Ectodermal cell (in vitro differentiated cells): ENCODE results near the gene GPR146. TPM values are rescaled to one million over a fixed set of nuclear protein-coding genes. Genes with fewer than 3 reads are reported as not detected.

ENCODE experiments used
- H3K27ac ChIP-seq: 2 replicates; pipeline ENCODE4 v1.7.0; 2013; ENCODE audit warnings: mild to moderate bottlenecking, low read depth, low read length; ENCODE audit not compliant: insufficient read depth, poor library complexity, severe bottlenecking
- H3K27me3 ChIP-seq: 2 replicates; pipeline ENCODE4 v1.7.0; 2013; ENCODE audit warnings: mild to moderate bottlenecking, low read length; ENCODE audit not compliant: insufficient read depth, control insufficient read depth, poor library complexity, severe bottlenecking
- H3K36me3 ChIP-seq: one replicate; pipeline ENCODE4 v1.7.0; 2013; ENCODE audit warnings: low read length; ENCODE audit not compliant: control insufficient read depth, insufficient read depth
- H3K4me1 ChIP-seq: one replicate; pipeline ENCODE4 v1.7.0; 2013; ENCODE audit warnings: low read length; ENCODE audit not compliant: control insufficient read depth, insufficient read depth
- H3K4me3 ChIP-seq: 2 replicates; pipeline ENCODE4 v1.7.0; 2013; ENCODE audit warnings: low read depth, low read length, control low read depth; ENCODE audit not compliant: insufficient read depth
- H3K9me3 ChIP-seq: 2 replicates; pipeline ENCODE4 v1.7.0; 2013; ENCODE audit warnings: mild to moderate bottlenecking, low read length, moderate library complexity; ENCODE audit not compliant: control insufficient read depth
- WGBS, 2 experiments: methylation state at CpG; one replicate each; pipeline ENCODE4 v1.1.7; 2013; ENCODE audit warnings: missing lambda C conversion rate in 2 of 2; 5-methylcytosine and 5-hydroxymethylcytosine counted together
- polyA plus RNA-seq, 4 experiments: library from polyadenylated mRNA; stranded (reverse); fragments of 50-300 nt; gene quantifications; one replicate each; pipeline ENCODE4 v1.2.3, GENCODE V29; 2013

GPR146 gene, protein sequence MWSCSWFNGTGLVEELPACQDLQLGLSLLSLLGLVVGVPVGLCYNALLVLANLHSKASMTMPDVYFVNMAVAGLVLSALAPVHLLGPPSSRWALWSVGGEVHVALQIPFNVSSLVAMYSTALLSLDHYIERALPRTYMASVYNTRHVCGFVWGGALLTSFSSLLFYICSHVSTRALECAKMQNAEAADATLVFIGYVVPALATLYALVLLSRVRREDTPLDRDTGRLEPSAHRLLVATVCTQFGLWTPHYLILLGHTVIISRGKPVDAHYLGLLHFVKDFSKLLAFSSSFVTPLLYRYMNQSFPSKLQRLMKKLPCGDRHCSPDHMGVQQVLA
- 2.8 TPM for polyA plus RNA-seq (2013, experiment 1 of 4)
- polyA plus RNA-seq (2013, experiment 2 of 4) = 4.8 TPM
- 2.4 TPM for polyA plus RNA-seq (2013, experiment 3 of 4)
- 3.7 TPM for polyA plus RNA-seq (2013, experiment 4 of 4)

DNA sequence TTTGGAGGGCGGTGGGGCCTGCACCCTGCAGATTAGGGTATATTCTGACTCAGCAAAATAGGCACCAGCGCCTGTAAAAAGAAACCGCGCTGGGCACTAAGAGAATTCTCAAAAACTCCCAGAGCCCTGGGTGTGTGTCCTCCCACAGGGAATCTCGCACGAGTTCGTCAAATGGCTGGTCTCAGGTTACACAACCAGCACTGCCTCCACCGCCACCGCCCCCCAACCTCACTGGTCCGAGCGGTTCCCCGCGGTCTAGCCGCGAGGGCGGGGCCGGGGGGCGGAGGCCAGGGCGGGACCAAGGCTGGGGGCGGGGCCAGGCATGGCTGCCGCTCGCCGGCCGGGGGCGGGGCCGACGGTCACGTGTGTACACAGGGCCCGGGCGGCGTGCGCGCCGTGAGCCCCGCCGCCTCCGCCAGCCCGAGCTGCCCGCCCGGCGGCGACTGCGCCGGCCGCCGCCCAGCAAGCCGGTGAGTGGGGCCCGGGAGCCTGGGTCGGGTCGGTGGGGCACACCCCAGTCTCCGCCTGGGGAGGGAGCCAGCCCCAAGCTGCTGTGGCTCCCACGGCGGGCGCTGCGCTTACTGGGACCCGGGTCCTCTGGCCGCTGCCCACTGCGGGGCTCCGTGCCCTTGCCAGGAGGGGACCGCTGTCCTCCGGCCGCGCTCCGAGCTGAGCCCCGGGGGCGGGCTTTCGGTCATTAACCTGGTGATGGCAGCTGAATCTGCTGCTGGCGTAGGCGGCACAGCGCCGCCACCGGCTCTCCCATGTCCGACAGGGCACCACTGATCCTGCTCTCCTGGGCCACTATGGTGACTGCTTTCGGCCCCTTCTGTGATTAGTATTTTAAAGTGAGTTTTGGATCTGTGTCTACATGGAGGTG is at the start of gene GPR146:
TSS of gene GPR146 (plus strand) at position 358 of the 880 bp plus-strand sequence. CDS start 12,970 bp downstream, outside the sequence.
- Histone ChIP-seq H3K4me1 (peaks cover 42% of the 10 kb centered on the region), H3K36me3 (no peaks in the 10 kb centered on the region), H3K9me3 (no peaks in the 10 kb centered on the region), H3K27ac (peak within 1 kb of the TSS; percentile 87), H3K27me3 (no peaks in the 10 kb centered on the region), H3K4me3 (peak within 1 kb of the TSS; percentile 61)
- 1% methylated on average over 74 of the region's 74 CpGs for WGBS, 2 experiments

DNA sequence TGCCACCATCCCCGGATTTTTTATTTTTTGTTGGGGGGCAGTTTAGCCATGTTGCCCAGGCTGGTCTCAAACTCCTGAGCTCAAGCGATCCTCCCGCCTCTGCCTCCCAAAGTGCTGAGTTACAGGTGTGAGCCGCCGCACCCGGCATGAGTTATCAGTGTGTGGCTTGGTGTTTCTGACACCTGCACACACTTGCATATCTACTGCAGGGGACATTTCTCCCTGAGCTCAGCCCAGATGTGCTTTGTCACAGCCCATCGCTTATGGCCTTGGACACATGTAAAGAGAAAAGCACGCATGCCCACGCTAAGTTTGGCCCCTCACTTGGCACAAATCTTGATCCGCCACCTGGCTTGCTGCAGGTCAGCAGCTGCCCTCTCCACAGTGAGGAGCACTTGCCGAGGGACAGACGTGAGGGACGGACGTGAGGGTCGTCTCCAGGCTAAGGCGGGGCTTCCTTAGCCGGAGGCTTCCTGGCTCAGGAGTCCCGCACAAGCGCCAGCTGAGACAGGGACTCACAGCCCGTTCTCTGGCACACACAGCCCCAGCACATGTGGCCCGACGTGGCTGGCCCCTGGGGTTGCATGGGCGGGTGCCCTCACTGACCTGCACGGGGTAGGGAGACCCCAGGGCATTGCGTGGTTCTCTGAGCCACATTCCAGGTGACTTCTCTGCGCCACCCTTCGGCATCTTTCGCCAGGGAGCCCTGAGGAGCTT is 49.6 kb upstream of the GPR146 start:
- Histone ChIP-seq H3K4me1 (peaks cover 30% of the 10 kb centered on the region), H3K27me3 (no peaks in the 10 kb centered on the region), H3K36me3 (no peaks in the 10 kb centered on the region), H3K27ac (no peak overlapping the region), H3K9me3 (no peaks in the 10 kb centered on the region), H3K4me3 (no peak overlapping the region)
- WGBS, 2 experiments = 84 to 87% methylated on average over 28 of the region's 28 CpGs

DNA sequence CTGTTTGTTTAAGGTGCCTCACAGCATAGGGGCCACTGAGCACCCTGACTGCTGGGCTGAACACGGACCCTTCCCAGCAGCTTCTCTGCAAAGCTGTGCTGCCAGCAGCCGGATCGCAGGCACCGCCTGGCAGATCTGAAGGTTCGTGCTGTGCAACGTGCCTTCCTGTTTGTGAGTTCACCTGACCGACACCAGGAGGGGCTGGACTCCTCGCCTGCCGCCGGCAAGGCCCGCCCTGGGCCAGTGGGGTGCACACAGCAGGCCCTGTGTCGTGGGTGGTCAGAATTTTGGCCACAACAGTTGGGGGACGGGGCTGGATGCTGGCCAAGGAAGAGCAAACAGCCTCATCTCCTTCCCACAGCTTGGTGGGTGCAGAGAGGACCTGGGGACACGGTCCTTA is 48.8 kb upstream of the GPR146 start:
- 90 to 93% methylated on average over 14 of the region's 14 CpGs for WGBS, 2 experiments
- no peaks in the 10 kb centered on the region for H3K9me3 ChIP-seq
- H3K27ac ChIP-seq = no peak overlapping the region
- no peak overlapping the region for H3K4me3 ChIP-seq
- no peaks in the 10 kb centered on the region for H3K27me3 ChIP-seq
- H3K36me3 ChIP-seq = no peaks in the 10 kb centered on the region
- H3K4me1 ChIP-seq = peaks cover 33% of the 10 kb centered on the region

DNA sequence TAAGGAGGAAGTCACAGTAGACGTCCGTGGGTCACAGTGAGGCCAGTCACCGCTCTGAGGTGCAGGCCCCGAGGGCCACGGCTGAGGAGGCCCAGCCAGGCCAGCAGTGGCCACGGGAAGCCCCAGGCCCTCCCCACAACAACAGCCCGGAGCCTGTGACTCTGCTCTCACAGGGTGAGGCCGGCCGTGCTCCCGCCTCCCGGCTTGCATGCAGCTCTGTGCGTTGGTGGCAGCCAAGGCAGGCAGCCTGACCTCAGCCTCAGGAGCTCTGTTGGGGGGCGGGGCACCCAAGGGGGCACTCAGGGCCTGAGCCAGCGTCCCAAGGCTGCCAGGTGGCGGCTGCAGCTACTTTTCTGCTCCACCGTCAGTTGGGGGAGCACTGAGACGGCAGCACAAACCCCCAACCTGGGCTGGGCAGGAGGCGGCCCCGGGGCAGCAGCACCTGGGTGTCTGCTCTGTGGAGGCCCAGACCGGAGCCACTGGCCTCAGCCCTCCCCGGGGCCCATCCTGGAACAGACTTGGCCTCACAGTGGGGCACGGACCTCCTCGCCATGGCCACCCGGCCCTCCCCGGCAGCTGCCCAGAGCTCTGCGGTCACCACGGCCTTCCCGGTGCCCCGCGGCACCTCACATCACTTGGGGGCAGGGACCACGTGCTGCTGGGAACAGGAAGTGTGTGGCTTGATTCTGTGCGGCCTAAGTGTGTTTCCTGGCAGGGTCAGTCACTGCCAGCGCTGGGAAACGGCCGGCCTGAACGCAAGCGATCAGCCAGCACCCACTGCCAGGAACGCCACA is 48.1 kb upstream of the GPR146 start:
- WGBS, 2 experiments = 95 to 96% methylated on average over 38 of the region's 38 CpGs
- Histone ChIP-seq H3K27me3 (no peaks in the 10 kb centered on the region), H3K4me1 (peaks cover 33% of the 10 kb centered on the region), H3K9me3 (no peaks in the 10 kb centered on the region), H3K36me3 (no peaks in the 10 kb centered on the region), H3K4me3 (no peak overlapping the region), H3K27ac (no peak overlapping the region)

DNA sequence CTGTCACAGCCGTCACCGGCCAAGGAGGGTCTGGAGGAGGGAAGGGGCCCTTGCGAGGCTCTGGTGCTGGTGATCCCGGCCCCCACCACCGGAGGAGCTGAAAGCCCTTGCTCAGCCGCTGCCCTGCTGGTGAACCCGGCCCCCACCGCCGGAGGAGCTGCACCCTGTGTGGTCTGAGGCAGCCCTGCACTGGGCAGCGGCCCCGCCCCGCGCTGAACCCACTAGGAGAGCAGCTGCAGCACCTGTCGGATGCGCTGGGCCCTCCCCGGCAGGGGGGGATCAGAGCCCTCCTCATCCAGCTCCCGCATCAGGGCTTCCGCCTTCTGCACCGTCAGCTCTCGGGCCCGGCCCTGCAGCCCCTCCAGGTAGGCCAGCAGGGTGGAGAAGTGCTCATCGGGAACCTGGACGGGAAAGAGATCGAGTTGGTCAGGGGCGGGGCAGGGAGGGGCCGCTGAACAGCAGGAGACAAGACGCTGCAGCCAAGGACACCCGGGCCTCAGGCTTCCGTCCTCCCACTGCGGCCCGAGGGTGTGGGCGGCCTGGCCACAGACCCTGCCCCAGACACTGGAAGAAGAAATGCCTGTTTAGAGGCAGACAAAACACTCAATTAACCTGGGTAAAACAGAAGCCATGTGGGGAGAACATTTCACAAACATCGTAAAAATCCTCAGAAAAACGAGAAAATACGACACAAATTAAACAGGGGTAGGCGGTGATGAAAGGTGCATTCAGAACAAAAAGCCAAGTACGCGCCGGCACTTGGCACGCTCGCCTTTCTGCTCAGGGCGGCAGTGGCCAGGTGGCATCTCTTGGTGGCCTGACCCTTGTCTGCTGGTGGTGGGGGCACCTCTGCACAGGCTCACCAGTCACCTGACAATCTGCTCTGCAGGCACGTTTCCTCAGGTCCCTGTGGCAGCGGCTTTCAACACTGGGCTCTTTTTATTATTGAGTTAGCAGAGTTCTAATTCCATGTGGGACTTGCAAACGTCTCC is 46.6 kb upstream of the GPR146 start:
- Histone ChIP-seq H3K36me3 (no peaks in the 10 kb centered on the region), H3K4me3 (no peak overlapping the region), H3K27me3 (no peaks in the 10 kb centered on the region), H3K27ac (no peak overlapping the region), H3K4me1 (peaks cover 32% of the 10 kb centered on the region), H3K9me3 (no peaks in the 10 kb centered on the region)
- 81 to 85% methylated on average over 45 of the region's 45 CpGs for WGBS, 2 experiments

DNA sequence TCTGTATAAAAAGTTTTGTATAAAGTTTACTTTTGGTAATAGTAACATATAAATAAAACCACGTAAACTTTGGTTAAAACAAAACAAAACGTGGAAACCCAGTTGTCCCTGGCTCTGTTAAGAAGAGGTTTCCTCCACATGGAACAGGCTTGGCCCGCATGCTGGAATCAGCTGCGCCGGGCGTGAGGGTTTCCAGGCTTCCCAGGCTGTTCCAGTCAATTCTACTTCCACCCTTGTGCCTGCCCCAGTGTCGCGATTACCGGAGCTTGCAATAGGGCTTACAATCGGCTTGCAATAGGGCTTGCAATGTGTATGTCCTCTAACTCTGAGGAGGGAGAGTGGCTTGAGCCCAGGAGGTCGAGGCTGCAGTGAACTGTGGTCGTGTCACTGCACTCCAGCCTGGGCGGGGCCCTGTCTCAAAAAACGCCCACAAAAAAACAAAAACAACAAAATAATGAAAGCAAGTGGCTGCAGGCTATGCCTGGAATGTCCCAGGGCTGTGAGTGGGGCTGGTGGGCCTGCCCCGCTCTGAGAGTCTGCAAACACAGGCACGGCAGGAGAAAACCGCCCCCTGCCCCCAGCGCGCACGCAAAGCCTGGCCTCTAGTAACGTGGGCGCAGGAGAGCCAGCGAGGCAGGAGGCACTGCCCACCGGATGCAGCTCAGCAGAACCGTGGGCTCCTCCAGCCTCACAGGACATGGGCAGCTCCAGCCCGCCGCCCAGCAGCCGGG is 45.0 kb upstream of the GPR146 start:
- H3K27ac ChIP-seq = peak overlapping the region; percentile 50
- peaks cover 22% of the 10 kb centered on the region for H3K4me1 ChIP-seq
- no peak overlapping the region for H3K4me3 ChIP-seq
- WGBS, 2 experiments = 86 to 87% methylated on average over 28 of the region's 28 CpGs
- H3K9me3 ChIP-seq = no peaks in the 10 kb centered on the region
- no peaks in the 10 kb centered on the region for H3K36me3 ChIP-seq
- H3K27me3 ChIP-seq = no peaks in the 10 kb centered on the region

DNA sequence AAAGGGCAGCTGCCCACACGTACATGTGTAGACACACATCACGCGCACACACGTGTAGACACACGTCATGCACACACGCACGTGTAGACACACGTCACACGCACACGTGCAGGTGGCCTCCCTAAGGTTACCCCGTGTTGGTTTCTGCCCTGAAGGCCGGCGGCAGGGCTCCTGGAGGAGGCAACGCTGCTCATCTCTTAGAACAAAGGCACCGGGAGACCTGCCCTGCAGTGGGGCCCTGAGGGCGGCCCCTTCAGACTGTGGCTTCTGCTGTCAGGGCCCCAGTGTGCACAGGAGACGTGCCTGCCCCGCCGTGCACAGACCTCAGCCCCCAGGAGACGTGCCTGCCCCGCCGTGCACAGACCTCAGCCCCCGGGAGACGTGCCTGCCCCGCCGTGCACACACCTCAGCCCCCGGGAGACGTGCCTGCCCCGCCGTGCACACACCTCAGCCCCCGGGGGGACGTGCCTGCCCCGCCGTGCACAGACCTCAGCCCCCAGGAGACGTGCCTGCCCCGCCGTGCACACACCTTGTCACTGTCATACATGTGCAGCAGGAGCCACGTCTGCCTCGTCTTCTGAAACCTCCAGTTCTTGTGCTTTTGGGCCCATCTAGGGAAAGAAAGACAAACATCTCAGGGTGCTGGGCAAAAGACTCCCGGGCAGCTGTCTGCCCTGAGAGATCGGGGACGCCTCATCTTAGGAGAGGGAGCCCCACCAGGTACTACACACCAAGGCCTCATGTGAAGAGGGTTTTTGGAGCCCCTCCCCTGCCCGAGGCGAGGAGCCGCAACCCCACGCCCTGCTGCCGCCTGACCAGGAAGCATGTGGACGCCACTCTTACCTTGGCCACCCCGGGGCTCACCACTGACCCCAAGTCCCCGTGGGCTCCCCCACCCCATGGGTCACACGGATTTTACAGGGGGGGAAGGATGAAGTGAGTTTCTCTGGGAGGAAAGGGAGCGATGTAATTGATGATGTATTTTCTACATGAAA is 44.1 kb upstream of the GPR146 start:
- Histone ChIP-seq H3K27ac (peak overlapping the region; percentile 50), H3K27me3 (no peaks in the 10 kb centered on the region), H3K4me3 (no peak overlapping the region), H3K4me1 (peaks cover 22% of the 10 kb centered on the region), H3K9me3 (no peaks in the 10 kb centered on the region), H3K36me3 (no peaks in the 10 kb centered on the region)
- 82 to 88% methylated on average over 52 of the region's 52 CpGs for WGBS, 2 experiments
